ENCODE data around the gene FGF19.

DNA sequence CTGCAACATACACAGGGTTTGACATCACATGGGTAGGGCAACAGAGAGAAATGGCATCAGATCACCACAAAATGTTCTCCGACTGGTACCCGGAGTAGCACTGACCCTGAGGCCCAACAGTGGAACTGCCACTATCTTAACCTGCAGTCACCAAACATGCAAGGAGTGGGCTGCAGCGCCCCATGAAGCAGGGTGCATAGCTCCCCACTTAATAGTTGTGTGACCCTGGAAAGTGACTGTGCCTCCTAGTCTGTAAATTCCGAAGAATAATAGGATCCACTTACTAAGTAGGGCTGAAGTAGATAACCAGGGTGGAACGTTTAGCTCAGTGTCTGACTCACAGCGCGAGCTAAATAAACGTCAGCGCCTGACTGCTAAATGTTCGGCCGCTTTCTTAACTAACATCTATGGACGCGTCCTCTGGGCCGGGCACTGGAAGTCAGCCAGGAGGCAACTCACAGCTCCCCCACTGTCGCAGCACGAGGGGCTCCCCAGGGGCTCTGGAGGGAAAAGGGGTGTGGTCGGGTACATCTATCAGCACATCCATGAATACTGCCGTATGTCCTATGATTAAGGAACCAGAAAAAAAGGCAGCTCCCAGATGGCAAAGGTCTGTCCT, 29.4 kb downstream of the FGF19 start:
- TF ChIP-seq, protein P1, sequence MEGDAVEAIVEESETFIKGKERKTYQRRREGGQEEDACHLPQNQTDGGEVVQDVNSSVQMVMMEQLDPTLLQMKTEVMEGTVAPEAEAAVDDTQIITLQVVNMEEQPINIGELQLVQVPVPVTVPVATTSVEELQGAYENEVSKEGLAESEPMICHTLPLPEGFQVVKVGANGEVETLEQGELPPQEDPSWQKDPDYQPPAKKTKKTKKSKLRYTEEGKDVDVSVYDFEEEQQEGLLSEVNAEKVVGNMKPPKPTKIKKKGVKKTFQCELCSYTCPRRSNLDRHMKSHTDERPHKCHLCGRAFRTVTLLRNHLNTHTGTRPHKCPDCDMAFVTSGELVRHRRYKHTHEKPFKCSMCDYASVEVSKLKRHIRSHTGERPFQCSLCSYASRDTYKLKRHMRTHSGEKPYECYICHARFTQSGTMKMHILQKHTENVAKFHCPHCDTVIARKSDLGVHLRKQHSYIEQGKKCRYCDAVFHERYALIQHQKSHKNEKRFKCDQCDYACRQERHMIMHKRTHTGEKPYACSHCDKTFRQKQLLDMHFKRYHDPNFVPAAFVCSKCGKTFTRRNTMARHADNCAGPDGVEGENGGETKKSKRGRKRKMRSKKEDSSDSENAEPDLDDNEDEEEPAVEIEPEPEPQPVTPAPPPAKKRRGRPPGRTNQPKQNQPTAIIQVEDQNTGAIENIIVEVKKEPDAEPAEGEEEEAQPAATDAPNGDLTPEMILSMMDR (conservative IDR thresholded peaks at IDR 0.05; ENCODE audit: low read depth, low read length): no peak
- TF ChIP-seq EZH2phosphoT487 (IDR thresholded peaks at IDR 0.05; ENCODE audit: borderline replicate concordance, low read length) (no peak), EZH2 (IDR thresholded peaks at IDR 0.05; ENCODE audit: low read length, unreplicated experiment) (no peak)
